Suprapubic skin (tissue), 4 donors: ENCODE data around the gene ALOX5AP. TPM values are rescaled to one million over a fixed set of nuclear protein-coding genes. Genes with fewer than 3 reads are reported as not detected.
A peak's percentile ranks its signal among the peaks of the same experiment; 100 is the strongest.

Experiments
- DNase-seq, 2 donors: peaks; one replicate each; pipeline ENCODE4 v3.0.0-alpha.2; 2019; ENCODE audit warnings: low spot score in 2 of 2
- H3K27ac ChIP-seq: fragments of 200-600 bp; sonication (generic); one replicate; pipeline ENCODE4 v1.5.1; 2019
- H3K27me3 ChIP-seq: fragments of 200-600 bp; sonication (generic); one replicate; pipeline ENCODE4 v1.5.1; 2019
- H3K36me3 ChIP-seq: fragments of 200-600 bp; sonication (generic); one replicate; pipeline ENCODE4 v1.5.1; 2019
- H3K4me1 ChIP-seq: fragments of 200-600 bp; sonication (generic); one replicate; pipeline ENCODE4 v1.5.1; 2019
- H3K4me3 ChIP-seq: fragments of 200-600 bp; sonication (generic); one replicate; pipeline ENCODE4 v1.5.1; 2019; ENCODE audit warnings: mild to moderate bottlenecking
- H3K9me3 ChIP-seq: fragments of 200-600 bp; sonication (generic); one replicate; pipeline ENCODE4 v1.5.1; 2019
- CTCF ChIP-seq, 2 donors: fragments of 200-600 bp in 1 of 2; fragments of 450-650 bp in 1 of 2; sonication (generic) in 1 of 2; IDR thresholded peaks; one replicate each; pipeline ENCODE4 v1.5.1; 2016 to 2019; ENCODE audit warnings: antibody characterized with exemption in 2 of 2, mild to moderate bottlenecking in 1 of 2, moderate library complexity in 1 of 2
- EP300 ChIP-seq: sonication (generic); formaldehyde crosslinking; IDR thresholded peaks from one replicate; pipeline ENCODE4 v1.6.1; 2017; ENCODE audit warnings: antibody characterized with exemption
- POLR2A ChIP-seq, 2 donors: fragments of 450-650 bp; IDR thresholded peaks; one replicate each; pipeline ENCODE4 v1.6.1; 2017; ENCODE audit warnings: antibody characterized with exemption in 2 of 2, mild to moderate bottlenecking in 2 of 2, moderate library complexity in 2 of 2
- POLR2AphosphoS5 ChIP-seq, 3 donors: sonication (generic); formaldehyde crosslinking; IDR thresholded peaks; one replicate each; pipeline ENCODE4 v1.6.1; 2017; ENCODE audit warnings: antibody characterized with exemption in 3 of 3
- WGBS: methylation state at CpG from one replicate; pipeline ENCODE4 v1.1.5; 2018; 5-methylcytosine and 5-hydroxymethylcytosine counted together
- total RNA-seq, 4 donors: library from RNA; depleted of rRNA; stranded (reverse); fragments of >200 nt; gene quantifications; one replicate each; pipeline ENCODE4 v1.1.0, GENCODE V29; 2016

Gene ALOX5AP
- total RNA-seq: 10 to 100 TPM in 1 of 4 donors, 1 to 10 TPM in 3; 5.1 to 13.2 (median 6.7) TPM

GRCh38 chr13:30735025-30735871, at the start of gene ALOX5AP:
Gene ALOX5AP (plus strand): TSS chr13:30735543. CDS start chr13:30735606, 63 bp downstream.
- H3K27me3 ChIP-seq: peaks cover 7% of the 10 kb centered on the region
- H3K4me1 ChIP-seq: peaks cover under 1% of the 10 kb centered on the region
- WGBS: 77% methylated on average over 6 of the region's 6 CpGs
- peak within 1 kb of the TSS; percentile 41 for H3K27ac ChIP-seq
- TF ChIP-seq CTCF (IDR thresholded peaks at IDR 0.05) (no peak), EP300 (no peak), POLR2A (IDR thresholded peaks at IDR 0.05) (no peak), POLR2AphosphoS5 (IDR thresholded peaks at IDR 0.05) (no peak)
- no peaks in the 10 kb centered on the region for H3K36me3 ChIP-seq
- H3K9me3 ChIP-seq: no peaks in the 10 kb centered on the region
- peak within 1 kb of the TSS; percentile 15 for H3K4me3 ChIP-seq
- peak in 1 of 2 donors; percentile 69 for DNase-seq

GRCh38 chr13:30685987-30686386, 49.4 kb upstream of the ALOX5AP start:
- H3K9me3 ChIP-seq: no peaks in the 10 kb centered on the region
- peaks cover 21% of the 10 kb centered on the region for H3K4me1 ChIP-seq
- no peaks in the 10 kb centered on the region for H3K27me3 ChIP-seq
- H3K27ac ChIP-seq: no peak overlapping the region
- TF ChIP-seq POLR2A (IDR thresholded peaks at IDR 0.05): no peak
- TF ChIP-seq EP300: no peak
- no peak for TF ChIP-seq POLR2AphosphoS5 (IDR thresholded peaks at IDR 0.05)
- no peak for TF ChIP-seq CTCF (IDR thresholded peaks at IDR 0.05)
- no peak for DNase-seq
- no peak overlapping the region for H3K4me3 ChIP-seq
- no peaks in the 10 kb centered on the region for H3K36me3 ChIP-seq
- WGBS: 89% methylated on average over 2 of the region's 2 CpGs

- H3K4me3 ChIP-seq: no peak overlapping the region
- peaks cover 12% of the 10 kb centered on the region for H3K4me1 ChIP-seq
- H3K27ac ChIP-seq: no peak overlapping the region
- H3K36me3 ChIP-seq: no peaks in the 10 kb centered on the region
- no peaks in the 10 kb centered on the region for H3K9me3 ChIP-seq
- DNase-seq: no peak
- no peak for TF ChIP-seq POLR2AphosphoS5 (IDR thresholded peaks at IDR 0.05)
- TF ChIP-seq EP300: no peak
- TF ChIP-seq CTCF (IDR thresholded peaks at IDR 0.05): no peak
- no peaks in the 10 kb centered on the region for H3K27me3 ChIP-seq
- 76% methylated on average over 3 of the region's 3 CpGs for WGBS
These were observed 47.7 kb upstream of the ALOX5AP start for GRCh38 chr13:30687601-30688000.

GRCh38 chr13:30689752-30690151, 45.6 kb upstream of the ALOX5AP start:
- Histone ChIP-seq H3K4me3 (peak overlapping the region; percentile 50), H3K4me1 (peaks cover 12% of the 10 kb centered on the region), H3K36me3 (no peaks in the 10 kb centered on the region), H3K27me3 (no peaks in the 10 kb centered on the region), H3K27ac (peak overlapping the region; percentile 81), H3K9me3 (no peaks in the 10 kb centered on the region)
- WGBS: 83% methylated on average over 14 of the region's 14 CpGs
- no peak for TF ChIP-seq EP300
- TF ChIP-seq POLR2A (IDR thresholded peaks at IDR 0.05): no peak
- TF ChIP-seq CTCF (IDR thresholded peaks at IDR 0.05): no peak
- TF ChIP-seq POLR2AphosphoS5 (IDR thresholded peaks at IDR 0.05): no peak
- no peak for DNase-seq
